Esophagus squamous epithelium (tissue), 5 donors: ENCODE data around the gene TMEM141. TPM values are rescaled to one million over a fixed set of nuclear protein-coding genes. Genes with fewer than 3 reads are reported as not detected.
"Not testable (repeated sequence)": the region's sequence is repeated elsewhere in the genome, so short reads cannot be mapped to it uniquely, and the experiment has no call there.

Source experiments
- DNase-seq: peaks from one replicate; lab custom pipeline; 2025; lab: John Stamatoyannopoulos, UW
- H3K27ac ChIP-seq, 4 donors: fragments of 200-600 bp; sonication (generic); one replicate each; pipeline ENCODE4 v1.5.1; 2016 to 2019; ENCODE audit warnings: mild to moderate bottlenecking in 1 of 4
- H3K27me3 ChIP-seq, 4 donors: fragments of 200-600 bp; sonication (generic); 1 replicate in 3 of 4; 2 replicates in 1 of 4; pipeline versions ENCODE4 v1.5.1 to v1.6.0; 2017 to 2021; ENCODE audit warnings: antibody characterized with exemption in 1 of 4
- H3K36me3 ChIP-seq, 3 donors: fragments of 200-600 bp; sonication (generic); one replicate each; pipeline ENCODE4 v1.5.1; 2016 to 2019
- H3K4me1 ChIP-seq, 3 donors: fragments of 200-600 bp; sonication (generic); one replicate each; pipeline ENCODE4 v1.5.1; 2017 to 2019
- H3K4me3 ChIP-seq, 4 donors: fragments of 200-600 bp; sonication (generic); 1 replicate in 3 of 4; 2 replicates in 1 of 4; pipeline ENCODE4 v1.5.1; 2016 to 2019; ENCODE audit warnings: mild to moderate bottlenecking in 2 of 4, moderate library complexity in 1 of 4
- H3K9me3 ChIP-seq, 3 donors: fragments of 200-600 bp; sonication (generic); one replicate each; pipeline ENCODE4 v1.5.1; 2016 to 2019
- POLR2A ChIP-seq, 4 donors: fragments of 450-650 bp; IDR thresholded peaks; one replicate each; pipeline ENCODE4 v1.6.1; 2017; ENCODE audit warnings: antibody characterized with exemption in 4 of 4, mild to moderate bottlenecking in 4 of 4, moderate library complexity in 3 of 4
- WGBS, 2 donors: methylation state at CpG; one replicate each; pipeline ENCODE4 v1.1.5; 2018; 5-methylcytosine and 5-hydroxymethylcytosine counted together
- intact Hi-C: fragments of 100-400 bp; cut with DNase I; formaldehyde crosslinking; loops from one replicate; pipeline ENCODE4 v1.15.0; 2022
- total RNA-seq, 4 donors: library from RNA; depleted of rRNA; stranded (reverse); fragments of >200 nt; gene quantifications; one replicate each; pipeline ENCODE4 v1.1.0, GENCODE V29; 2016
- TF ChIP-seq, protein P1 (sequence below), 6 experiments: fragments of 450-650 bp in 4 of 6; fragments of 200-600 bp in 2 of 6; sonication (generic) in 2 of 6; IDR thresholded peaks; one replicate each; pipeline ENCODE4 v1.5.1; 2016 to 2019; ENCODE audit warnings: antibody characterized with exemption in 6 of 6, mild to moderate bottlenecking in 4 of 6, moderate library complexity in 4 of 6
- donor health status: DM: yes; HTN: yes; CAD: no.

TMEM141 gene
- total RNA-seq, 4 donors from 2014 or later = 109 to 129 (median 123) TPM

DNA sequence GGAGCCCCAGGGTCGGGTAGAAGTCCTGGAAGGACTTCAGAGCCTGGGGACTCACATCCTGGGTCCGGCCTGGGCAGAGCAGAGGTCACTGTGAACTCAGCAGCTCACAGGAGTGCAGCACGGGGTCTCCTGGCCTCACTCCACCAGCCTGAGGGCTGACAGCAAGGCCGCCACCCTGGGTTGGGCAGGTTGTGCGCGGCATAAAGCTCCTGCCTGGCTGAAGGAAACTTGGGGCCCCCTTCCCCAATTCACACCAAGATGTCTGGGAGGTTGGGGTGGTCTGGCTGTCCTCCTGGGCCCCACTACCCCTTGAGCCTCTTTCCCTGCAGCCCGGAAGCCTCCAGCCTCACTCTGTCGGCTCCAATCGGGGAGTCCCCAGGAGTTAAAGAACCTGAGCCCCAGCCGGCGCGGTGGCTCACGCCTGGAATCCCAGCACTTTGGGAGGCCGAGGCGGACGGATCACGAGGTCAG, 28.9 kb upstream of the TMEM141 start:
- Histone ChIP-seq H3K4me3 (no peak overlapping the region), H3K27me3 (peaks cover 0 to 90% (median 5%) of the 10 kb centered on the region in 4 donors), H3K4me1 (peaks cover 0 to 16% (median 0%) of the 10 kb centered on the region in 3 donors), H3K9me3 (no peaks in the 10 kb centered on the region), H3K27ac (no peak overlapping the region), H3K36me3 (no peaks in the 10 kb centered on the region)
- intact Hi-C loops = no loop called here
- DNase-seq = no peak
- 85% methylated on average over 9 of the region's 17 CpGs; no CpG with 5 or more reads in 1 of the 2 donors for WGBS, 2 donors
- TF ChIP-seq POLR2A (IDR thresholded peaks at IDR 0.05) = no peak
- TF ChIP-seq, protein P1, sequence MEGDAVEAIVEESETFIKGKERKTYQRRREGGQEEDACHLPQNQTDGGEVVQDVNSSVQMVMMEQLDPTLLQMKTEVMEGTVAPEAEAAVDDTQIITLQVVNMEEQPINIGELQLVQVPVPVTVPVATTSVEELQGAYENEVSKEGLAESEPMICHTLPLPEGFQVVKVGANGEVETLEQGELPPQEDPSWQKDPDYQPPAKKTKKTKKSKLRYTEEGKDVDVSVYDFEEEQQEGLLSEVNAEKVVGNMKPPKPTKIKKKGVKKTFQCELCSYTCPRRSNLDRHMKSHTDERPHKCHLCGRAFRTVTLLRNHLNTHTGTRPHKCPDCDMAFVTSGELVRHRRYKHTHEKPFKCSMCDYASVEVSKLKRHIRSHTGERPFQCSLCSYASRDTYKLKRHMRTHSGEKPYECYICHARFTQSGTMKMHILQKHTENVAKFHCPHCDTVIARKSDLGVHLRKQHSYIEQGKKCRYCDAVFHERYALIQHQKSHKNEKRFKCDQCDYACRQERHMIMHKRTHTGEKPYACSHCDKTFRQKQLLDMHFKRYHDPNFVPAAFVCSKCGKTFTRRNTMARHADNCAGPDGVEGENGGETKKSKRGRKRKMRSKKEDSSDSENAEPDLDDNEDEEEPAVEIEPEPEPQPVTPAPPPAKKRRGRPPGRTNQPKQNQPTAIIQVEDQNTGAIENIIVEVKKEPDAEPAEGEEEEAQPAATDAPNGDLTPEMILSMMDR (IDR thresholded peaks at IDR 0.05) = no peak

DNA sequence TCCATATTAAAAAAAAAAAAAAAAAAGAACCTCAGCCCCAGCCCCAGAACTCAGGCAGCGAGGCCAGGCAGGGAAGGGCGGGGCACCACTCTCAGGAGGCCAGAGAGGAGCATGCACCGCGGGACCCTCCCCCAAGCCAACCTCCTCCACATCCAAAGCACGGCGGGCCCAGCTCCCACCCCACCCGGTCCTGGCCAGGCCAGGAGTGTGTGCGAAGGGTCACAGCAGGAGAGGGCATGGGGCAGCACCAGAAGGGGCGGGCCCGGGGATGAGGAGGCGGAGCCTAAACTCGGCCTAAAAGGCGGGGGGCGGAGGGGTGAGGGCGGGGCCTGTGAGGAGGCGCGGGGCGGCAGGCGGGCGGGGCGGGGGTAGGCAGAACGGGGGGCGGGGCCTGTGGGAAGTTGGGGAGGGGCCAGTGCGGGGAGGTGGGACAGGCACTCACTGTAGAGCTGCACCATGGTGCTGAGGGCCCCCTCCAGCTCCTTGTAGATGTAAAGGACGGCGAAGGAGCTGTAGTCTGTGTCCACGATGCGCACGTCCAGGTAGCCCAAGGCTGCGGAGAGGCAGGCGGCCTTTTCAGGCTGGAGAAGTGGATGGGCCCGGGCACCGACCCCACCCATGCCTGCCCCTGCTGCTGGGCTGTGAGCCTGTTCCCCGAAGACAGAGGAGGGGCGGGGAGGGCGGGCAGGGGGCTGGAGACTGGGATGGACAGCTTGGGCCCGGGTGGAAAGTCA, 28.1 kb upstream of the TMEM141 start:
- Histone ChIP-seq H3K9me3 (no peaks in the 10 kb centered on the region), H3K27me3 (peaks cover 0 to 90% (median 5%) of the 10 kb centered on the region in 4 donors), H3K27ac (no peak overlapping the region), H3K4me1 (peaks cover 0 to 16% (median 0%) of the 10 kb centered on the region in 3 donors), H3K4me3 (no peak overlapping the region), H3K36me3 (no peaks in the 10 kb centered on the region)
- no peak for DNase-seq
- TF ChIP-seq, protein P1 (IDR thresholded peaks at IDR 0.05) = no peak
- TF ChIP-seq POLR2A (IDR thresholded peaks at IDR 0.05) = no peak
- intact Hi-C loops = no loop called here
- WGBS, 2 donors = 26% methylated on average over 5 to 13 of the region's 37 CpGs

GRCh38 chr9:136763649-136764035, 27.5 kb upstream of the TMEM141 start:
- TF ChIP-seq POLR2A (IDR thresholded peaks at IDR 0.05) = no peak
- TF ChIP-seq, protein P1 (IDR thresholded peaks at IDR 0.05) = no peak
- no peak for DNase-seq
- Histone ChIP-seq H3K27me3 (peaks cover 0 to 92% (median 5%) of the 10 kb centered on the region in 4 donors), H3K9me3 (no peaks in the 10 kb centered on the region), H3K4me3 (no peak overlapping the region), H3K36me3 (no peaks in the 10 kb centered on the region), H3K27ac (no peak overlapping the region), H3K4me1 (peaks cover 0 to 16% (median 0%) of the 10 kb centered on the region in 3 donors)
- no CpG with 5 or more reads among the region's 14 CpGs for WGBS, 2 donors
- intact Hi-C loops = no loop called here

- Histone ChIP-seq H3K27me3 (peaks cover 0 to 89% (median 5%) of the 10 kb centered on the region in 4 donors), H3K4me1 (peaks cover 0 to 16% (median 0%) of the 10 kb centered on the region in 3 donors), H3K36me3 (no peaks in the 10 kb centered on the region), H3K4me3 (no peak within 1 kb of the TSS), H3K27ac (no peak within 1 kb of the TSS), H3K9me3 (no peaks in the 10 kb centered on the region)
- 33 to 60% methylated on average over 4 to 8 of the region's 14 CpGs for WGBS, 2 donors
- TF ChIP-seq, protein P1 (IDR thresholded peaks at IDR 0.05) = no peak
- no peak for TF ChIP-seq POLR2A (IDR thresholded peaks at IDR 0.05)
- no peak for DNase-seq
- intact Hi-C loops = no loop called here
These were observed 26.7 kb upstream of the TMEM141 start, which contains the start of gene LCN15 for GRCh38 chr9:136764301-136764891. Gene LCN15 (minus strand): TSS chr9:136764518. CDS start chr9:136764488, 30 bp downstream.

DNA sequence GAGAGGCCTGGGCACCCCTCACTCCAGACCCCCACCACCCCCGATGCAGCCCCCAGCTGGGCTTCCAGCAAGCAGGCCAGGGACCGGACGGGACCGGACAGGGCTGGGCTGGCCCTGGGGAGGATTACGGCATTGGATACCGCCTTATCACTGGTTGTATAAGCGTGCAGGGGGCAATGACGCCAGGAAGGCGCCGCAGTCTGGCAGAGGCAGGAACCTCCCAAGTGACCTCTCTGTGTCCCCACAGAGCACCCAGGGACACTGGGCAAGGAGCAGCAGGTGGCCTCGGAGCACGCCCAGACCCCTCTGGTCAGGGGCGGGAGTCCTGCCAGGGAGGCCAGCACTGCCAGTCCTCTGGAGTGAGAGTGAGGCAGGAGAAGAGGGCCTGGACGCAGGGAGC, 26.1 kb upstream of the TMEM141 start:
- Histone ChIP-seq H3K27me3 (peaks cover 0 to 83% (median 5%) of the 10 kb centered on the region in 4 donors), H3K27ac (no peak overlapping the region), H3K9me3 (no peaks in the 10 kb centered on the region), H3K36me3 (no peaks in the 10 kb centered on the region), H3K4me1 (peaks cover 0 to 20% (median 0%) of the 10 kb centered on the region in 3 donors), H3K4me3 (no peak overlapping the region)
- DNase-seq = no peak
- no peak for TF ChIP-seq POLR2A (IDR thresholded peaks at IDR 0.05)
- TF ChIP-seq, protein P1 (IDR thresholded peaks at IDR 0.05) = no peak
- intact Hi-C loops = no loop called here
- WGBS, 2 donors = 71 to 89% methylated on average over 1 of the region's 14 CpGs

GRCh38 chr9:136765745-136766409, 25.3 kb upstream of the TMEM141 start:
- H3K9me3 ChIP-seq, DNase-seq, intact Hi-C loops, H3K36me3 ChIP-seq, H3K27ac ChIP-seq, H3K4me3 ChIP-seq: not testable (repeated sequence)
- Histone ChIP-seq H3K27me3 (peaks cover 0 to 74% (median 5%) of the 10 kb centered on the region in 4 donors), H3K4me1 (peaks cover 0 to 13% (median 0%) of the 10 kb centered on the region in 3 donors)
- WGBS, 2 donors = 54 to 57% methylated on average over 13 to 14 of the region's 14 CpGs
